HepG2 (cell line): ENCODE measurements around the gene SUB1. TPM values are rescaled to one million over a fixed set of nuclear protein-coding genes. Genes with fewer than 3 reads are reported as not detected.
"Not testable (repeated sequence)": the region's sequence is repeated elsewhere in the genome, so short reads cannot be mapped to it uniquely, and the experiment has no call there.

Experiments
- ELF4 ChIP-seq: sonication (generic); formaldehyde crosslinking; IDR thresholded peaks from 2 replicates; pipeline ENCODE4 v1.5.0; 2020; ENCODE audit warnings: missing genetic modification reagents, mild to moderate bottlenecking, moderate library complexity, borderline replicate concordance
- ETV5 ChIP-seq: IDR thresholded peaks from 2 replicates; pipeline ENCODE4 v1.6.1; 2018; ENCODE audit warnings: missing biosample characterization, missing genetic modification reagents, inconsistent platforms, borderline replicate concordance
- FOSL2 ChIP-seq: sonication (generic); formaldehyde crosslinking; IDR thresholded peaks from 2 replicates; pipeline ENCODE4 v1.4.0; 2020; ENCODE audit warnings: missing genetic modification reagents
- GATAD2A ChIP-seq: IDR thresholded peaks from 2 replicates; pipeline ENCODE4 v1.6.1; 2016
- MIER2 ChIP-seq: IDR thresholded peaks from 2 replicates; pipeline ENCODE4 v1.6.1; 2016; ENCODE audit warnings: missing biosample characterization, missing genetic modification reagents
- SALL2 ChIP-seq: sonication (generic); formaldehyde crosslinking; IDR thresholded peaks from 2 replicates; pipeline ENCODE4 v1.8.1; 2023; ENCODE audit warnings: mild to moderate bottlenecking, missing genetic modification reagents, inconsistent platforms
- SOX6 ChIP-seq, 2 experiments: fragments of 450-650 bp in 1 of 2; sonication (generic) in 1 of 2; formaldehyde crosslinking in 1 of 2; IDR thresholded peaks; 2 replicates each; pipeline versions ENCODE4 v1.4.0 to v1.6.1; 2017 to 2020; ENCODE audit warnings: antibody characterized with exemption in 1 of 2, mild to moderate bottlenecking in 1 of 2, missing genetic modification reagents in 1 of 2
- TCF12 ChIP-seq, 2 experiments: fragments of 450-650 bp in 1 of 2; sonication (generic) in 1 of 2; formaldehyde crosslinking in 1 of 2; IDR thresholded peaks; 2 replicates each; pipeline versions ENCODE4 v1.6.1 to v1.8.0; 2017 to 2022; ENCODE audit warnings: antibody characterized with exemption in 1 of 2, mild to moderate bottlenecking in 1 of 2, missing genetic modification reagents in 1 of 2, moderate library complexity in 1 of 2
- TRIM24 ChIP-seq: sonication (generic); formaldehyde crosslinking; IDR thresholded peaks from 2 replicates; pipeline ENCODE4 v1.8.0; 2022; ENCODE audit warnings: mild to moderate bottlenecking, missing genetic modification reagents
- ZMYM4 ChIP-seq: sonication (generic); formaldehyde crosslinking; IDR thresholded peaks from 2 replicates; pipeline ENCODE4 v1.8.1; 2023; ENCODE audit warnings: mild to moderate bottlenecking, missing genetic modification reagents
- polyA plus RNA-seq, 8 experiments: library from polyadenylated mRNA; depleted of rRNA in 3 of 8; stranded (reverse) in 7 of 8; unstranded in 1 of 8; fragments of >200 nt; fragmentation: Illumina TruSeq in 4 of 8; extraction: Trizol in 4 of 8; gene quantifications; 2 replicates each; pipeline versions ENCODE4 v1.2.1 to v1.2.3, GENCODE V29; 2011 to 2016; ENCODE audit warnings: low read depth in 4 of 8, missing spikeins in 1 of 8, mixed read lengths in 1 of 8; ENCODE audit not compliant: insufficient read depth in 1 of 8
- total RNA-seq, 5 experiments: library from RNA; depleted of rRNA; stranded (reverse); fragments of >200 nt; fragmentation: Illumina TruSeq; extraction: Trizol; gene quantifications; 2 replicates each; pipeline ENCODE4 v1.2.3, GENCODE V29; 2016; ENCODE audit warnings: low read depth in 1 of 5
- TF ChIP-seq, protein P1 (sequence below): sonication (generic); formaldehyde crosslinking; conservative IDR thresholded peaks from 2 replicates; pipeline ENCODE4 v1.8.0; 2022; ENCODE audit warnings: mild to moderate bottlenecking, moderate library complexity, missing genetic modification reagents
- TF ChIP-seq, protein P2 (sequence below): IDR thresholded peaks from 2 replicates; pipeline ENCODE4 v1.4.0; 2020; ENCODE audit warnings: mild to moderate bottlenecking, missing genetic modification reagents
- TF ChIP-seq, protein P3 (sequence below): IDR thresholded peaks from 2 replicates; pipeline ENCODE4 v1.6.1; 2016; ENCODE audit warnings: low read depth
- TF ChIP-seq, protein P4 (sequence below): sonication (generic); formaldehyde crosslinking; IDR thresholded peaks from 2 replicates; pipeline ENCODE4 v1.4.0; 2020; ENCODE audit warnings: missing genetic modification reagents
- TF ChIP-seq, protein P5 (sequence below): IDR thresholded peaks from 2 replicates; pipeline ENCODE4 v1.6.1; 2016
- TF ChIP-seq, protein P6 (sequence below): IDR thresholded peaks from 2 replicates; pipeline ENCODE4 v1.6.1; 2012; ENCODE audit warnings: inconsistent platforms
- TF ChIP-seq, protein P7 (sequence below): IDR thresholded peaks from 2 replicates; pipeline ENCODE4 v1.6.1; 2016

SUB1 gene
- total and polyA plus RNA-seq, 2 of the 13 experiments (the other 11 are each of a cell fraction or from before 2014, with no cell fraction given): 182 to 693 TPM

DNA sequence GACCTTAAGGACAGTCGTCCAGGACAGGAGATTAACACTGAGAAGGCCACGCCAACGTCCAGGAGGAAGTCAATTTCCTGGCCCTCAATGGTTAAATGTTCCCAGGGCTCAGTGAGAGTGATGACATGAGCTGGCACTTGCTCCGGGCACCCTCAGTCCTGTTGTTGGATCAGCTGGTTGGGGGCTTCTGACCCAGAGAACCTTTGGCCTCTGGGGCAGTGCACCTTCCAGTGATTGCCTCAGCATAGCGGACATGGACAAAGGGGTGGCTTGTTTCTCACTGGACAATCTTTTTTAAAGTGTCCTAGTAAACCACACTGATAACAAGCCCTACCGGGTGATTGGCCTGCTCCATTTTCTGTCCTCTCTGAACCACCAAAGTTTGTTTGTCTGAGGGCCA, 28.8 kb upstream of the SUB1 start (continued):
- TF ChIP-seq, protein P1, sequence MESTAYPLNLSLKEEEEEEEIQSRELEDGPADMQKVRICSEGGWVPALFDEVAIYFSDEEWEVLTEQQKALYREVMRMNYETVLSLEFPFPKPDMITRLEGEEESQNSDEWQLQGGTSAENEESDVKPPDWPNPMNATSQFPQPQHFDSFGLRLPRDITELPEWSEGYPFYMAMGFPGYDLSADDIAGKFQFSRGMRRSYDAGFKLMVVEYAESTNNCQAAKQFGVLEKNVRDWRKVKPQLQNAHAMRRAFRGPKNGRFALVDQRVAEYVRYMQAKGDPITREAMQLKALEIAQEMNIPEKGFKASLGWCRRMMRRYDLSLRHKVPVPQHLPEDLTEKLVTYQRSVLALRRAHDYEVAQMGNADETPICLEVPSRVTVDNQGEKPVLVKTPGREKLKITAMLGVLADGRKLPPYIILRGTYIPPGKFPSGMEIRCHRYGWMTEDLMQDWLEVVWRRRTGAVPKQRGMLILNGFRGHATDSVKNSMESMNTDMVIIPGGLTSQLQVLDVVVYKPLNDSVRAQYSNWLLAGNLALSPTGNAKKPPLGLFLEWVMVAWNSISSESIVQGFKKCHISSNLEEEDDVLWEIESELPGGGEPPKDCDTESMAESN (CRISPR knock-in tag): 0 out of 2 replicates have a peak, but pooled peaks have one; percentile 30
- TF ChIP-seq FOSL2: peak; percentile 94
- peak; percentile 80 for TF ChIP-seq ETV5 (CRISPR knock-in tag)
- peak; percentile 92 for TF ChIP-seq ZMYM4 (CRISPR knock-in tag)
- peak; percentile 66; the same call in 1 of the 2 replicates for TF ChIP-seq TRIM24 (CRISPR knock-in tag)
- TF ChIP-seq, protein P2, sequence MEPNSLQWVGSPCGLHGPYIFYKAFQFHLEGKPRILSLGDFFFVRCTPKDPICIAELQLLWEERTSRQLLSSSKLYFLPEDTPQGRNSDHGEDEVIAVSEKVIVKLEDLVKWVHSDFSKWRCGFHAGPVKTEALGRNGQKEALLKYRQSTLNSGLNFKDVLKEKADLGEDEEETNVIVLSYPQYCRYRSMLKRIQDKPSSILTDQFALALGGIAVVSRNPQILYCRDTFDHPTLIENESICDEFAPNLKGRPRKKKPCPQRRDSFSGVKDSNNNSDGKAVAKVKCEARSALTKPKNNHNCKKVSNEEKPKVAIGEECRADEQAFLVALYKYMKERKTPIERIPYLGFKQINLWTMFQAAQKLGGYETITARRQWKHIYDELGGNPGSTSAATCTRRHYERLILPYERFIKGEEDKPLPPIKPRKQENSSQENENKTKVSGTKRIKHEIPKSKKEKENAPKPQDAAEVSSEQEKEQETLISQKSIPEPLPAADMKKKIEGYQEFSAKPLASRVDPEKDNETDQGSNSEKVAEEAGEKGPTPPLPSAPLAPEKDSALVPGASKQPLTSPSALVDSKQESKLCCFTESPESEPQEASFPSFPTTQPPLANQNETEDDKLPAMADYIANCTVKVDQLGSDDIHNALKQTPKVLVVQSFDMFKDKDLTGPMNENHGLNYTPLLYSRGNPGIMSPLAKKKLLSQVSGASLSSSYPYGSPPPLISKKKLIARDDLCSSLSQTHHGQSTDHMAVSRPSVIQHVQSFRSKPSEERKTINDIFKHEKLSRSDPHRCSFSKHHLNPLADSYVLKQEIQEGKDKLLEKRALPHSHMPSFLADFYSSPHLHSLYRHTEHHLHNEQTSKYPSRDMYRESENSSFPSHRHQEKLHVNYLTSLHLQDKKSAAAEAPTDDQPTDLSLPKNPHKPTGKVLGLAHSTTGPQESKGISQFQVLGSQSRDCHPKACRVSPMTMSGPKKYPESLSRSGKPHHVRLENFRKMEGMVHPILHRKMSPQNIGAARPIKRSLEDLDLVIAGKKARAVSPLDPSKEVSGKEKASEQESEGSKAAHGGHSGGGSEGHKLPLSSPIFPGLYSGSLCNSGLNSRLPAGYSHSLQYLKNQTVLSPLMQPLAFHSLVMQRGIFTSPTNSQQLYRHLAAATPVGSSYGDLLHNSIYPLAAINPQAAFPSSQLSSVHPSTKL (CRISPR knock-in tag): peak; percentile 96
- TF ChIP-seq, protein P3, sequence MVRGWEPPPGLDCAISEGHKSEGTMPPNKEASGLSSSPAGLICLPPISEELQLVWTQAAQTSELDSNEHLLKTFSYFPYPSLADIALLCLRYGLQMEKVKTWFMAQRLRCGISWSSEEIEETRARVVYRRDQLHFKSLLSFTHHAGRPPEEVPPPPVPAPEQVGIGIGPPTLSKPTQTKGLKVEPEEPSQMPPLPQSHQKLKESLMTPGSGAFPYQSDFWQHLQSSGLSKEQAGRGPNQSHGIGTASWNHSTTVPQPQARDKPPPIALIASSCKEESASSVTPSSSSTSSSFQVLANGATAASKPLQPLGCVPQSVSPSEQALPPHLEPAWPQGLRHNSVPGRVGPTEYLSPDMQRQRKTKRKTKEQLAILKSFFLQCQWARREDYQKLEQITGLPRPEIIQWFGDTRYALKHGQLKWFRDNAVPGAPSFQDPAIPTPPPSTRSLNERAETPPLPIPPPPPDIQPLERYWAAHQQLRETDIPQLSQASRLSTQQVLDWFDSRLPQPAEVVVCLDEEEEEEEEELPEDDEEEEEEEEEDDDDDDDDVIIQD (CRISPR knock-in tag): peak; percentile 85
- TF ChIP-seq GATAD2A (CRISPR knock-in tag): peak; percentile 97
- TF ChIP-seq, protein P4, sequence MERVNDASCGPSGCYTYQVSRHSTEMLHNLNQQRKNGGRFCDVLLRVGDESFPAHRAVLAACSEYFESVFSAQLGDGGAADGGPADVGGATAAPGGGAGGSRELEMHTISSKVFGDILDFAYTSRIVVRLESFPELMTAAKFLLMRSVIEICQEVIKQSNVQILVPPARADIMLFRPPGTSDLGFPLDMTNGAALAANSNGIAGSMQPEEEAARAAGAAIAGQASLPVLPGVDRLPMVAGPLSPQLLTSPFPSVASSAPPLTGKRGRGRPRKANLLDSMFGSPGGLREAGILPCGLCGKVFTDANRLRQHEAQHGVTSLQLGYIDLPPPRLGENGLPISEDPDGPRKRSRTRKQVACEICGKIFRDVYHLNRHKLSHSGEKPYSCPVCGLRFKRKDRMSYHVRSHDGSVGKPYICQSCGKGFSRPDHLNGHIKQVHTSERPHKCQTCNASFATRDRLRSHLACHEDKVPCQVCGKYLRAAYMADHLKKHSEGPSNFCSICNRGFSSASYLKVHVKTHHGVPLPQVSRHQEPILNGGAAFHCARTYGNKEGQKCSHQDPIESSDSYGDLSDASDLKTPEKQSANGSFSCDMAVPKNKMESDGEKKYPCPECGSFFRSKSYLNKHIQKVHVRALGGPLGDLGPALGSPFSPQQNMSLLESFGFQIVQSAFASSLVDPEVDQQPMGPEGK (CRISPR knock-in tag): peak; percentile 98
- 0 out of 2 replicates have a peak, but pooled peaks have one; percentile 38 for TF ChIP-seq SALL2 (CRISPR knock-in tag)
- TF ChIP-seq ELF4: peak; percentile 69; the same call in 1 of the 2 replicates
- TF ChIP-seq, protein P5, sequence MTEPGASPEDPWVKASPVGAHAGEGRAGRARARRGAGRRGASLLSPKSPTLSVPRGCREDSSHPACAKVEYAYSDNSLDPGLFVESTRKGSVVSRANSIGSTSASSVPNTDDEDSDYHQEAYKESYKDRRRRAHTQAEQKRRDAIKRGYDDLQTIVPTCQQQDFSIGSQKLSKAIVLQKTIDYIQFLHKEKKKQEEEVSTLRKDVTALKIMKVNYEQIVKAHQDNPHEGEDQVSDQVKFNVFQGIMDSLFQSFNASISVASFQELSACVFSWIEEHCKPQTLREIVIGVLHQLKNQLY (CRISPR knock-in tag): peak; percentile 80
- peak; percentile 72; the same call in 1 of the 2 replicates for TF ChIP-seq MIER2 (CRISPR knock-in tag)
- TF ChIP-seq, protein P6, sequence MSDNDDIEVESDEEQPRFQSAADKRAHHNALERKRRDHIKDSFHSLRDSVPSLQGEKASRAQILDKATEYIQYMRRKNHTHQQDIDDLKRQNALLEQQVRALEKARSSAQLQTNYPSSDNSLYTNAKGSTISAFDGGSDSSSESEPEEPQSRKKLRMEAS: peak; percentile 73
- not testable (repeated sequence) for TF ChIP-seq SOX6, TCF12 (IDR thresholded peaks at IDR 0.05)
- TF ChIP-seq SOX6 (CRISPR knock-in tag; IDR thresholded peaks at IDR 0.05): peak; percentile 95
- TF ChIP-seq, protein P7, sequence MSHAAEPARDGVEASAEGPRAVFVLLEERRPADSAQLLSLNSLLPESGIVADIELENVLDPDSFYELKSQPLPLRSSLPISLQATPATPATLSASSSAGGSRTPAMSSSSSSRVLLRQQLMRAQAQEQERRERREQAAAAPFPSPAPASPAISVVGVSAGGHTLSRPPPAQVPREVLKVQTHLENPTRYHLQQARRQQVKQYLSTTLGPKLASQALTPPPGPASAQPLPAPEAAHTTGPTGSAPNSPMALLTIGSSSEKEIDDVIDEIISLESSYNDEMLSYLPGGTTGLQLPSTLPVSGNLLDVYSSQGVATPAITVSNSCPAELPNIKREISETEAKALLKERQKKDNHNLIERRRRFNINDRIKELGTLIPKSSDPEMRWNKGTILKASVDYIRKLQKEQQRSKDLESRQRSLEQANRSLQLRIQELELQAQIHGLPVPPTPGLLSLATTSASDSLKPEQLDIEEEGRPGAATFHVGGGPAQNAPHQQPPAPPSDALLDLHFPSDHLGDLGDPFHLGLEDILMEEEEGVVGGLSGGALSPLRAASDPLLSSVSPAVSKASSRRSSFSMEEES (CRISPR knock-in tag): peak; percentile 84
- TF ChIP-seq TCF12 (CRISPR knock-in tag; IDR thresholded peaks at IDR 0.05): peak; percentile 97
